Tibial nerve (tissue), 4 donors: Measurements from ENCODE around the gene PLEKHA6. TPM values are rescaled to one million over a fixed set of nuclear protein-coding genes. Genes with fewer than 3 reads are reported as not detected.

ENCODE experiments used
- DNase-seq, 2 donors: peaks; one replicate each; pipeline ENCODE4 v3.0.0-alpha.2; 2019; ENCODE audit warnings: low spot score in 2 of 2
- H3K27ac ChIP-seq, 4 donors: fragments of 200-600 bp; sonication (generic) in 3 of 4; one replicate each; pipeline ENCODE4 v1.5.1; 2017 to 2019; ENCODE audit warnings: mild to moderate bottlenecking in 1 of 4
- H3K27me3 ChIP-seq, 2 donors: fragments of 200-600 bp; sonication (generic) in 1 of 2; one replicate each; pipeline versions ENCODE4 v1.5.1 to v1.6.0; 2017 to 2019
- H3K36me3 ChIP-seq, 3 donors: fragments of 200-600 bp; sonication (generic); one replicate each; pipeline ENCODE4 v1.5.1; 2018 to 2019
- H3K4me1 ChIP-seq, 4 donors: fragments of 200-600 bp; sonication (generic) in 3 of 4; one replicate each; pipeline ENCODE4 v1.5.1; 2017 to 2019
- H3K4me3 ChIP-seq, 4 donors: fragments of 200-600 bp; sonication (generic) in 3 of 4; one replicate each; pipeline ENCODE4 v1.5.1; 2017 to 2019; ENCODE audit warnings: mild to moderate bottlenecking in 1 of 4, moderate library complexity in 1 of 4
- H3K9me3 ChIP-seq, 4 donors: fragments of 200-600 bp; sonication (generic) in 3 of 4; one replicate each; pipeline ENCODE4 v1.5.1; 2017 to 2019
- CTCF ChIP-seq, 5 experiments: fragments of 200-600 bp in 3 of 5; fragments of 450-650 bp in 2 of 5; sonication (generic) in 3 of 5; IDR thresholded peaks; one replicate each; pipeline ENCODE4 v1.5.1; 2016 to 2019; ENCODE audit warnings: antibody characterized with exemption in 5 of 5, mild to moderate bottlenecking in 3 of 5, moderate library complexity in 2 of 5
- EP300 ChIP-seq, 2 donors: sonication (generic); formaldehyde crosslinking; IDR thresholded peaks; one replicate each; pipeline ENCODE4 v1.6.1; 2017; ENCODE audit warnings: antibody characterized with exemption in 2 of 2, mild to moderate bottlenecking in 1 of 2
- POLR2A ChIP-seq, 2 donors: fragments of 450-650 bp; IDR thresholded peaks; one replicate each; pipeline ENCODE4 v1.6.1; 2017; ENCODE audit warnings: antibody characterized with exemption in 2 of 2, mild to moderate bottlenecking in 2 of 2, moderate library complexity in 2 of 2
- WGBS, 2 donors: methylation state at CpG; one replicate each; pipeline ENCODE4 v1.1.5; 2018; 5-methylcytosine and 5-hydroxymethylcytosine counted together
- total RNA-seq, 4 donors: library from RNA; depleted of rRNA; stranded (reverse); fragments of >200 nt; gene quantifications; one replicate each; pipeline ENCODE4 v1.1.0, GENCODE V29; 2016

The PLEKHA6 gene
- total RNA-seq, 4 donors from 2014 or later: 6.6 to 13.9 (median 12.1) TPM

- TF ChIP-seq EP300 (IDR thresholded peaks at IDR 0.05): no peak
- no peak for TF ChIP-seq CTCF (IDR thresholded peaks at IDR 0.05)
- TF ChIP-seq POLR2A (IDR thresholded peaks at IDR 0.05): no peak
- Histone ChIP-seq H3K27me3 (no peaks in the 10 kb centered on the region), H3K9me3 (no peaks in the 10 kb centered on the region), H3K27ac (peak overlapping the region in 1 of 4 donors; percentile 37), H3K4me3 (no peak overlapping the region), H3K36me3 (no peaks in the 10 kb centered on the region), H3K4me1 (peaks cover 0 to 7% (median 0%) of the 10 kb centered on the region in 4 donors)
- no peak for DNase-seq
- 84 to 93% methylated on average over 6 of the region's 6 CpGs for WGBS, 2 donors
Observed at GRCh38 chr1:204319462-204319861, 40.3 kb downstream of the PLEKHA6 start.

- no peaks in the 10 kb centered on the region for H3K36me3 ChIP-seq
- WGBS, 2 donors: 82 to 87% methylated on average over 5 of the region's 5 CpGs
- no peaks in the 10 kb centered on the region for H3K9me3 ChIP-seq
- no peaks in the 10 kb centered on the region for H3K27me3 ChIP-seq
- TF ChIP-seq CTCF (IDR thresholded peaks at IDR 0.05) (no peak), EP300 (IDR thresholded peaks at IDR 0.05) (no peak), POLR2A (IDR thresholded peaks at IDR 0.05) (no peak)
- H3K27ac ChIP-seq: peak overlapping the region in 1 of 4 donors; percentile 37
- no peak overlapping the region for H3K4me3 ChIP-seq
- peaks cover 0 to 8% (median 0%) of the 10 kb centered on the region in 4 donors for H3K4me1 ChIP-seq
- DNase-seq: no peak
Observed at GRCh38 chr1:204319027-204319426, 40.7 kb downstream of the PLEKHA6 start.

- no peaks in the 10 kb centered on the region for H3K9me3 ChIP-seq
- WGBS, 2 donors: 84 to 90% methylated on average over 5 of the region's 5 CpGs
- no peak for DNase-seq
- no peaks in the 10 kb centered on the region for H3K36me3 ChIP-seq
- H3K4me1 ChIP-seq: peaks cover 0 to 15% (median 0%) of the 10 kb centered on the region in 4 donors
- H3K27me3 ChIP-seq: no peaks in the 10 kb centered on the region
- TF ChIP-seq POLR2A (IDR thresholded peaks at IDR 0.05) (no peak), CTCF (IDR thresholded peaks at IDR 0.05) (no peak), EP300 (IDR thresholded peaks at IDR 0.05) (no peak)
- no peak overlapping the region for H3K27ac ChIP-seq
- no peak overlapping the region for H3K4me3 ChIP-seq
Observed at GRCh38 chr1:204318324-204318723, 41.4 kb downstream of the PLEKHA6 start.

- no peak for DNase-seq
- Histone ChIP-seq H3K4me3 (no peak overlapping the region), H3K4me1 (peaks cover 0 to 19% (median 0%) of the 10 kb centered on the region in 4 donors), H3K27ac (peak overlapping the region in 1 of 4 donors; percentile 11), H3K9me3 (no peaks in the 10 kb centered on the region), H3K27me3 (no peaks in the 10 kb centered on the region), H3K36me3 (no peaks in the 10 kb centered on the region)
- TF ChIP-seq POLR2A (IDR thresholded peaks at IDR 0.05) (no peak), EP300 (IDR thresholded peaks at IDR 0.05) (no peak), CTCF (IDR thresholded peaks at IDR 0.05) (no peak)
- 71 to 72% methylated on average over 5 of the region's 5 CpGs for WGBS, 2 donors
Observed at GRCh38 chr1:204317170-204317569, 42.6 kb downstream of the PLEKHA6 start.

GRCh38 chr1:204316164-204316563 is 43.6 kb downstream of the PLEKHA6 start:
- H3K4me3 ChIP-seq: no peak overlapping the region
- TF ChIP-seq EP300 (IDR thresholded peaks at IDR 0.05) (no peak), CTCF (IDR thresholded peaks at IDR 0.05) (no peak), POLR2A (IDR thresholded peaks at IDR 0.05) (no peak)
- no peaks in the 10 kb centered on the region for H3K9me3 ChIP-seq
- no peaks in the 10 kb centered on the region for H3K27me3 ChIP-seq
- no peak for DNase-seq
- H3K36me3 ChIP-seq: no peaks in the 10 kb centered on the region
- 51 to 56% methylated on average over 6 of the region's 6 CpGs for WGBS, 2 donors
- H3K27ac ChIP-seq: no peak overlapping the region
- peaks cover 0 to 21% (median 0%) of the 10 kb centered on the region in 4 donors for H3K4me1 ChIP-seq
